Fibroblast of mammary gland (primary cell): Measurements from ENCODE around the gene TMEM131.

ENCODE experiments used
- DNase-seq: peaks from one replicate; pipeline ENCODE4 v3.0.0-alpha.2; 2010; ENCODE audit warnings: low read depth
- H3K4me3 ChIP-seq: 2 replicates; pipeline ENCODE4 v1.5.1; 2011; ENCODE audit warnings: low read depth, mild to moderate bottlenecking, low read length, moderate library complexity; ENCODE audit not compliant: control insufficient read depth
- CTCF ChIP-seq: conservative IDR thresholded peaks from 2 replicates; pipeline ENCODE4 v1.5.1; 2011; ENCODE audit warnings: low read depth, low read length, inconsistent platforms; ENCODE audit not compliant: control insufficient read depth, insufficient read depth

The TMEM131 gene

GRCh38 chr2:98037206-98037605 lies 41.5 kb upstream of the TMEM131 start:
- no peak for DNase-seq
- H3K4me3 ChIP-seq = no peak overlapping the region
- TF ChIP-seq CTCF = no peak

GRCh38 chr2:98036349-98037000 lies 40.7 kb upstream of the TMEM131 start:
- DNase-seq = no peak
- TF ChIP-seq CTCF = no peak
- H3K4me3 ChIP-seq = no peak overlapping the region

GRCh38 chr2:98034745-98035144 lies 39.0 kb upstream of the TMEM131 start:
- no peak for DNase-seq
- TF ChIP-seq CTCF = no peak
- H3K4me3 ChIP-seq = no peak overlapping the region

GRCh38 chr2:98032086-98032485 lies 36.3 kb upstream of the TMEM131 start:
- no peak for TF ChIP-seq CTCF
- no peak overlapping the region for H3K4me3 ChIP-seq
- no peak for DNase-seq

GRCh38 chr2:98029718-98030222 lies 34.0 kb upstream of the TMEM131 start:
- no peak for TF ChIP-seq CTCF
- no peak for DNase-seq
- H3K4me3 ChIP-seq = no peak overlapping the region

GRCh38 chr2:98028931-98029717 lies 33.4 kb upstream of the TMEM131 start:
- no peak for TF ChIP-seq CTCF
- no peak overlapping the region for H3K4me3 ChIP-seq
- DNase-seq = no peak
